Measurements from ENCODE around the gene VPS13D. TPM values are rescaled to one million over a fixed set of nuclear protein-coding genes. Genes with fewer than 3 reads are reported as not detected.

Gene VPS13D
- total RNA-seq, 4 donors from 2014 or later: 94.4 to 472 (median 163) TPM

GRCh38 chr1:12201352-12202189 lies 28.3 kb upstream of the VPS13D start:
- H3K4me1 ChIP-seq: no peaks in the 10 kb centered on the region
- no peak overlapping the region for H3K4me3 ChIP-seq
- no peak for TF ChIP-seq CTCF (IDR thresholded peaks at IDR 0.05)
- TF ChIP-seq POLR2A (IDR thresholded peaks at IDR 0.05): no peak
- TF ChIP-seq EP300 (IDR thresholded peaks at IDR 0.05): no peak
- no peak for TF ChIP-seq POLR2AphosphoS5 (IDR thresholded peaks at IDR 0.05)
- DNase-seq (ENCODE audit: low spot score in 2 of 2): no peak
- H3K27ac ChIP-seq: no peak overlapping the region
- 83% methylated on average over 6 of the region's 18 CpGs for WGBS
- H3K36me3 ChIP-seq: peaks cover 11% of the 10 kb centered on the region
- no peaks in the 10 kb centered on the region for H3K9me3 ChIP-seq
- H3K27me3 ChIP-seq: no peaks in the 10 kb centered on the region

- Histone ChIP-seq H3K9me3 (no peaks in the 10 kb centered on the region), H3K27me3 (no peaks in the 10 kb centered on the region), H3K27ac (no peak overlapping the region), H3K4me1 (no peaks in the 10 kb centered on the region), H3K36me3 (peaks cover 11% of the 10 kb centered on the region), H3K4me3 (no peak overlapping the region)
- 87% methylated on average over 6 of the region's 6 CpGs for WGBS
- no peak for DNase-seq (ENCODE audit: low spot score in 2 of 2)
- TF ChIP-seq CTCF (IDR thresholded peaks at IDR 0.05) (no peak), EP300 (IDR thresholded peaks at IDR 0.05) (no peak), POLR2A (IDR thresholded peaks at IDR 0.05) (no peak), POLR2AphosphoS5 (IDR thresholded peaks at IDR 0.05) (no peak)
Observed at GRCh38 chr1:12202190-12202497, 27.7 kb upstream of the VPS13D start.

- 93% methylated on average over 4 of the region's 4 CpGs for WGBS
- TF ChIP-seq EP300 (IDR thresholded peaks at IDR 0.05): no peak
- no peak for TF ChIP-seq POLR2AphosphoS5 (IDR thresholded peaks at IDR 0.05)
- no peak for TF ChIP-seq POLR2A (IDR thresholded peaks at IDR 0.05)
- TF ChIP-seq CTCF (IDR thresholded peaks at IDR 0.05): no peak
- H3K4me3 ChIP-seq: no peak overlapping the region
- H3K36me3 ChIP-seq: peaks cover 11% of the 10 kb centered on the region
- H3K9me3 ChIP-seq: no peaks in the 10 kb centered on the region
- H3K27me3 ChIP-seq: no peaks in the 10 kb centered on the region
- H3K4me1 ChIP-seq: no peaks in the 10 kb centered on the region
- H3K27ac ChIP-seq: no peak overlapping the region
- DNase-seq (ENCODE audit: low spot score in 2 of 2): no peak
Observed at GRCh38 chr1:12202577-12202976, 27.3 kb upstream of the VPS13D start.

- TF ChIP-seq POLR2A (IDR thresholded peaks at IDR 0.05) (no peak), EP300 (IDR thresholded peaks at IDR 0.05) (no peak), POLR2AphosphoS5 (IDR thresholded peaks at IDR 0.05) (no peak), CTCF (IDR thresholded peaks at IDR 0.05) (no peak)
- DNase-seq (ENCODE audit: low spot score in 2 of 2): no peak
- Histone ChIP-seq H3K27me3 (no peaks in the 10 kb centered on the region), H3K4me1 (peaks cover 1% of the 10 kb centered on the region), H3K9me3 (no peaks in the 10 kb centered on the region), H3K36me3 (peaks cover 11% of the 10 kb centered on the region), H3K27ac (no peak overlapping the region), H3K4me3 (no peak overlapping the region)
- 90% methylated on average over 19 of the region's 20 CpGs for whole genome bisulfite sequencing
Observed at GRCh38 chr1:12203216-12204007, 26.4 kb upstream of the VPS13D start.

GRCh38 chr1:12204140-12204539 lies 25.7 kb upstream of the VPS13D start:
- TF ChIP-seq POLR2A (IDR thresholded peaks at IDR 0.05): no peak
- TF ChIP-seq CTCF (IDR thresholded peaks at IDR 0.05): no peak
- TF ChIP-seq POLR2AphosphoS5 (IDR thresholded peaks at IDR 0.05): no peak
- no peak overlapping the region for H3K4me3 ChIP-seq
- no peaks in the 10 kb centered on the region for H3K9me3 ChIP-seq
- WGBS: 82% methylated on average over 7 of the region's 7 CpGs
- no peak for DNase-seq (ENCODE audit: low spot score in 2 of 2)
- H3K27ac ChIP-seq: no peak overlapping the region
- peaks cover 9% of the 10 kb centered on the region for H3K4me1 ChIP-seq
- no peaks in the 10 kb centered on the region for H3K27me3 ChIP-seq
- peaks cover 11% of the 10 kb centered on the region for H3K36me3 ChIP-seq
